ENCODE data around the gene UBE2D2.

The UBE2D2 gene

DNA sequence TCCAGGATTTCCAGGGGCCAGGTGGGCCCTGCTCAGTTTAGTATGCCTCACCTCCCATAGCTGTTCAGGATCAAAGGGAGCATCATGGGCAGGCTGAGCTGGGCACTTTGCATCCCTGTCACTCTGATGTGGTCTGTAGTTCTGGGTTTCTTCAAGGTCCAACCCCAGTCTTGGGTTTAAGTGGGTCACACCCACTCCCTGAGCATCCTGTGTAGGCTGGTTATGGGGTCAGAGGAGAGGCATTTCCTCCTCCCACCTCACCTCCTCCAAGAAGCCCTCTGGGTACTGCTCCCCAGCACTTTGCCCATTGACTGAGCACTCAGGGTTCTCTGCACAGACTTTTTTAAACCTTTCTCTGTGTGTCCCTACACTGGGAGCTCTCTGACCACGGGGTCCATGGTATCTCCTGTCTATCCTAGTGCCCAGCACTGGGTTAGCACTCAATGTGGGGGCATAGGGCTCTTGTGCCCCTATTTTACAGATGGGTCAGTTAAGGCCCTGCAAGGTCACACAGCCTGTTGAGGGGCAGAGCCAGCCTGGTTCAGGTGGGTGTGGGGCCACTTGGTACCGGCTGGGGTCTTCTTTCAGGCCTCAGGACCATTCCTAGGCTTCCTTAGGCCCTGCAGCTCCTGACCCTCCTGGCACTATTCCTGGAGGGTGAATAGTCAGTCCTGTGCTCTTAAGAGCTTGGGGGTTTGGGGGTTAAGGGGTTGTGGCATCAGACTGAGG, 106.0 kb downstream of the UBE2D2 start:
- TF ChIP-seq, protein P1, sequence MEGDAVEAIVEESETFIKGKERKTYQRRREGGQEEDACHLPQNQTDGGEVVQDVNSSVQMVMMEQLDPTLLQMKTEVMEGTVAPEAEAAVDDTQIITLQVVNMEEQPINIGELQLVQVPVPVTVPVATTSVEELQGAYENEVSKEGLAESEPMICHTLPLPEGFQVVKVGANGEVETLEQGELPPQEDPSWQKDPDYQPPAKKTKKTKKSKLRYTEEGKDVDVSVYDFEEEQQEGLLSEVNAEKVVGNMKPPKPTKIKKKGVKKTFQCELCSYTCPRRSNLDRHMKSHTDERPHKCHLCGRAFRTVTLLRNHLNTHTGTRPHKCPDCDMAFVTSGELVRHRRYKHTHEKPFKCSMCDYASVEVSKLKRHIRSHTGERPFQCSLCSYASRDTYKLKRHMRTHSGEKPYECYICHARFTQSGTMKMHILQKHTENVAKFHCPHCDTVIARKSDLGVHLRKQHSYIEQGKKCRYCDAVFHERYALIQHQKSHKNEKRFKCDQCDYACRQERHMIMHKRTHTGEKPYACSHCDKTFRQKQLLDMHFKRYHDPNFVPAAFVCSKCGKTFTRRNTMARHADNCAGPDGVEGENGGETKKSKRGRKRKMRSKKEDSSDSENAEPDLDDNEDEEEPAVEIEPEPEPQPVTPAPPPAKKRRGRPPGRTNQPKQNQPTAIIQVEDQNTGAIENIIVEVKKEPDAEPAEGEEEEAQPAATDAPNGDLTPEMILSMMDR (IDR thresholded peaks at IDR 0.05; ENCODE audit: insufficient read depth, low read length): no peak
- TF ChIP-seq, protein P2, sequence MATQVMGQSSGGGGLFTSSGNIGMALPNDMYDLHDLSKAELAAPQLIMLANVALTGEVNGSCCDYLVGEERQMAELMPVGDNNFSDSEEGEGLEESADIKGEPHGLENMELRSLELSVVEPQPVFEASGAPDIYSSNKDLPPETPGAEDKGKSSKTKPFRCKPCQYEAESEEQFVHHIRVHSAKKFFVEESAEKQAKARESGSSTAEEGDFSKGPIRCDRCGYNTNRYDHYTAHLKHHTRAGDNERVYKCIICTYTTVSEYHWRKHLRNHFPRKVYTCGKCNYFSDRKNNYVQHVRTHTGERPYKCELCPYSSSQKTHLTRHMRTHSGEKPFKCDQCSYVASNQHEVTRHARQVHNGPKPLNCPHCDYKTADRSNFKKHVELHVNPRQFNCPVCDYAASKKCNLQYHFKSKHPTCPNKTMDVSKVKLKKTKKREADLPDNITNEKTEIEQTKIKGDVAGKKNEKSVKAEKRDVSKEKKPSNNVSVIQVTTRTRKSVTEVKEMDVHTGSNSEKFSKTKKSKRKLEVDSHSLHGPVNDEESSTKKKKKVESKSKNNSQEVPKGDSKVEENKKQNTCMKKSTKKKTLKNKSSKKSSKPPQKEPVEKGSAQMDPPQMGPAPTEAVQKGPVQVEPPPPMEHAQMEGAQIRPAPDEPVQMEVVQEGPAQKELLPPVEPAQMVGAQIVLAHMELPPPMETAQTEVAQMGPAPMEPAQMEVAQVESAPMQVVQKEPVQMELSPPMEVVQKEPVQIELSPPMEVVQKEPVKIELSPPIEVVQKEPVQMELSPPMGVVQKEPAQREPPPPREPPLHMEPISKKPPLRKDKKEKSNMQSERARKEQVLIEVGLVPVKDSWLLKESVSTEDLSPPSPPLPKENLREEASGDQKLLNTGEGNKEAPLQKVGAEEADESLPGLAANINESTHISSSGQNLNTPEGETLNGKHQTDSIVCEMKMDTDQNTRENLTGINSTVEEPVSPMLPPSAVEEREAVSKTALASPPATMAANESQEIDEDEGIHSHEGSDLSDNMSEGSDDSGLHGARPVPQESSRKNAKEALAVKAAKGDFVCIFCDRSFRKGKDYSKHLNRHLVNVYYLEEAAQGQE (IDR thresholded peaks at IDR 0.05; ENCODE audit: insufficient replicate concordance, low read depth): no peak
- no peak for TF ChIP-seq SPI1 (IDR thresholded peaks at IDR 0.05; ENCODE audit: borderline replicate concordance, low read depth)
- Histone ChIP-seq H3K4me3 (replicated peaks; ENCODE audit: insufficient read depth, low read length) (no peak overlapping the region), H3K27ac (replicated peaks) (0 out of 2 replicates have a peak overlapping the region, but pooled peaks have one; percentile 20), H3K27me3 (ENCODE audit: insufficient read depth, poor library complexity, severe bottlenecking) (no peaks in the 10 kb centered on the region)
- DNase-seq (ENCODE audit: low read depth in 1 of 2, low spot score in 1 of 2): no peak

DNA sequence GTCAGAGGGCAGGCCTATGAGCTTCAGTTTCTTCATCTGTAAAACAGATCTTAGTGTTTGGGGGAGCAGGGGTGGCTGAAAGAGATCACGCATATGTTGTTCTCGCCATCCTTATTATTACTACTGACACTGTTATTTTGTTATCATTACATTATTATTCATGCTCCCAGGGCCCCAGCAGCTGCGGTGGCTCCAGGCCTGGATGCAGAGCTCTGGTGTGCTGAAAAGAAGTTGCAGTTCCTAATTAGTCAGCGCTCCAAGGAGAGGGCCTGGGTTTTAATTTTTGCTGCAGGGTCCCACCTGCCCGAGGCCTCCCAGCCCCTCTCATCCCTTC, 106.6 kb downstream of the UBE2D2 start:
- Histone ChIP-seq H3K4me3 (replicated peaks; ENCODE audit: insufficient read depth, low read length) (0 out of 2 replicates have a peak overlapping the region, but pooled peaks have one; percentile 16), H3K27me3 (ENCODE audit: insufficient read depth, poor library complexity, severe bottlenecking) (no peaks in the 10 kb centered on the region), H3K27ac (replicated peaks) (peak overlapping the region; percentile 88)
- TF ChIP-seq GABPA (IDR thresholded peaks at IDR 0.05; ENCODE audit: low read depth): no peak
- DNase-seq (ENCODE audit: low read depth in 1 of 2, low spot score in 1 of 2): no peak

DNA sequence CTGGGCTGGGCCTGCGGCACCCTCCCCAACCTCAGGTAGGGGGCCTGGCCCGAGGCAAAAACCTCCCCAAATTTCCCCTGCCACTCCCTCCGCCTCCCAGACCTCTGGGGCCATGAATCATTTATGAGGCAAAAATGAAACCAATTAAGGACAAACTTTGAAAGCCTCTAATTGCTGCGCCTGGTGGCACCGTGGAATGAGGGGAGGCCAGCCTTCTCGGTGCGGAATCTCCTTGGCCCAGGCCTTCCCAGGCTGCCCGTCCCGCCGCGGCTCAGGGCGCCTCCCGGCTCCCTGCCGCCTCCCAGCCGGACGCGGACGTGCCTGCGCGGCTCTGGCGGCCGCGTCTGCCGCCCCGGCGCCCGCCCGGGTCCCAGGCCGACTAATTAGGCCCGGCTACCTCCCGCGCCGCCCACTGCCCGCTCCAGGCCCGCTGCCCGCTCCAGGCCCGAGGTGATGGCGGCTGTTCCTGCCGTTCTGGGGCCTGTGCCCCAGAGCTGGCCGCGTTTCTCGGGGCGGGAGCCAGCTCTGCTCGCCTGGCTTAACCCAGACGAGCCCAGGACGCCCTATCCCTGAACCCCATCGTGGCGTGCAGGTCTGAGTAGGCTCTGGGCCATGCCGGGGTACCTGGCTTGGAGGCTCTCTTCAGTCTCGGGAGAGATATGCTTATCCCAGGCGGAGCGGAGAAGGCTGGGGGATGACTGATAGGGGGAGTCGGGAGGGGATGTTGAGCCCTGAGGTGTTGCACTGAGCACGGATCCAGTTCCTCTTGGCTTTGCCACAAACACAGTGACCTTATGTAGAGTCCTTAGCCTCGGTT, 107.1 kb downstream of the UBE2D2 start:
- no peaks in the 10 kb centered on the region for H3K27me3 ChIP-seq (ENCODE audit: insufficient read depth, poor library complexity, severe bottlenecking)
- peak in 1 of 2 experiments; percentile 13 for DNase-seq (ENCODE audit: low read depth in 1 of 2, low spot score in 1 of 2)
- TF ChIP-seq SPI1 (IDR thresholded peaks at IDR 0.05; ENCODE audit: borderline replicate concordance, low read depth) (no peak; the same call in 1 of the 2 replicates), POLR2AphosphoS5 (IDR thresholded peaks at IDR 0.05; ENCODE audit: low read depth) (0 out of 2 replicates have a peak, but pooled peaks have one; percentile 9)
- H3K27ac ChIP-seq (replicated peaks): peak overlapping the region; percentile 88
- peak overlapping the region; percentile 16 for H3K4me3 ChIP-seq (replicated peaks; ENCODE audit: insufficient read depth, low read length)

DNA sequence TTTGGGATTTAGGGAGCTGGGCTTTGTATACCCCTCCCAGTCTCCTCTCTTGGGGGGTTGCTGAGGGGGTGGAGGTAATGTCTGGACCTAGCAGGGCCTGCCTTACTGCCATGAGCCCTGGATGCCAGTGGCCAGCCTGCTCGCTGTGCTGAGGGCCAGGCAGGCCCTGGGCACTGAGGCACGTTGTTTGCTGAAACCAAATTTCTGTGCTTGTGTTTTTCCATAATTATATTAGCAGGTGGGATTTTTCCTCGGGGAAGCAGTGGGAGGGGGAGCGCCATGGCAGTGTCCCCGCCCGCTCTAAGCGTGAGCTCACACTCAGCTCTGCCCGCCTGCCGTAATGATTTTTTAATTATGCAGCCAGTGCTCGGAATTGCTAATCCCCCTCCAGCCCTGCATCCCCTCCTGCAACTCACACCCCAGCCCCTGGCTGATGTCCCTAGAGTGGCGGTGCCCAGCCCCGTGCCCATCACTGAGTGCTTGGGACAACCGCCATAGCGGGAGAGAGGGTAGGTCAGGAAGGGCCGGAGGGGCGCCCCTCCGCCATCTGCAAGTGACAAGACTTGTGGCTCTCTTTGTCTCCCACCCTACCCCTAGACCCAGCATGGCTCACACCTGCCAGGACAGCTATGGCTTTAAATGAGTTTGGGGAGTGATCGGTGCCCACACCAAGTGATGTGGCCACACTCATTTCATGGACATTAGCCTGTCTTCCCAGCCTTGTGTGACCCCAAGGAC, 108.0 kb downstream of the UBE2D2 start:
- TF ChIP-seq POLR2AphosphoS5 (IDR thresholded peaks at IDR 0.05; ENCODE audit: low read depth) (no peak), SPI1 (IDR thresholded peaks at IDR 0.05; ENCODE audit: borderline replicate concordance, low read depth) (no peak), GABPA (IDR thresholded peaks at IDR 0.05; ENCODE audit: low read depth) (no peak)
- TF ChIP-seq, protein P1 (IDR thresholded peaks at IDR 0.05; ENCODE audit: insufficient read depth, low read length): no peak
- TF ChIP-seq, protein P2 (IDR thresholded peaks at IDR 0.05; ENCODE audit: insufficient replicate concordance, low read depth): no peak
- no peaks in the 10 kb centered on the region for H3K27me3 ChIP-seq (ENCODE audit: insufficient read depth, poor library complexity, severe bottlenecking)
- H3K4me3 ChIP-seq (replicated peaks; ENCODE audit: insufficient read depth, low read length): peak overlapping the region; percentile 16
- H3K27ac ChIP-seq (replicated peaks): peak overlapping the region; percentile 88
- no peak for DNase-seq (ENCODE audit: low read depth in 1 of 2, low spot score in 1 of 2)

Measured in HL-60 (cell line).